Erythroblast (primary cell): ENCODE results near the gene SRCIN1.

ENCODE experiments used
- GATA1 ChIP-seq: IDR thresholded peaks from 2 replicates; pipeline ENCODE4 v1.6.1; 2011; ENCODE audit warnings: low read depth, mild to moderate bottlenecking, control low read depth, low read length, moderate library complexity
- POLR2A ChIP-seq: IDR thresholded peaks from 2 replicates; pipeline ENCODE4 v1.6.1; 2011; ENCODE audit warnings: mild to moderate bottlenecking, low read length

GRCh38 chr17:38534498-38534885 is 71.3 kb downstream of the SRCIN1 start:
- no peak for TF ChIP-seq POLR2A
- TF ChIP-seq GATA1: no peak
